ENCODE results near the gene SAMD4B. TPM values are rescaled to one million over a fixed set of nuclear protein-coding genes. Genes with fewer than 3 reads are reported as not detected.

The SAMD4B gene
- total and polyA plus RNA-seq, 2 of the 8 experiments (the other 6 are each of a cell fraction or from before 2014, with no cell fraction given): 137 to 158 TPM

GRCh38 chr19:39319098-39319891 lies 22.9 kb upstream of the SAMD4B start (continued):
- TF ChIP-seq CHD7 (IDR thresholded peaks at IDR 0.05; ENCODE audit: insufficient replicate concordance, low read length) (no peak), KDM5A (IDR thresholded peaks at IDR 0.05; ENCODE audit: low read length) (no peak), MAFK (IDR thresholded peaks at IDR 0.05; ENCODE audit: low read depth, low read length) (no peak), TCF12 (IDR thresholded peaks at IDR 0.05; ENCODE audit: low read depth, low read length) (no peak), CTBP2 (IDR thresholded peaks at IDR 0.05; ENCODE audit: borderline replicate concordance, insufficient read depth, insufficient read length, low read length) (no peak), SP1 (IDR thresholded peaks at IDR 0.05; ENCODE audit: low read depth, low read length) (no peak), KDM1A (IDR thresholded peaks at IDR 0.05; ENCODE audit: borderline replicate concordance, low read length) (no peak), BACH1 (IDR thresholded peaks at IDR 0.05; ENCODE audit: low read length) (no peak)

Measured in H1 (cell line).